ENCODE measurements around the gene STRIP1. TPM values are rescaled to one million over a fixed set of nuclear protein-coding genes. Genes with fewer than 3 reads are reported as not detected.

STRIP1 gene
- polyA plus RNA-seq, 1 of the 3 experiments (the other 2 are of a cell fraction), result 34.6 TPM

GRCh38 chr1:110017792-110018191, 16.6 kb upstream of the STRIP1 start:
- H4K20me1 ChIP-seq (ENCODE audit: insufficient read depth), result no peaks in the 10 kb centered on the region
- H3K9me3 ChIP-seq, result no peaks in the 10 kb centered on the region
- H3K9me2 ChIP-seq, result no peaks in the 10 kb centered on the region
- H3K36me3 ChIP-seq (replicated peaks in 1 of 2; ENCODE audit: control insufficient read depth in 1 of 2, insufficient read depth in 2 of 2, low read length in 1 of 2), result peaks cover 87 to 95% of the 10 kb centered on the region in 2 experiments
- H3K4me2 ChIP-seq, result no peak overlapping the region
- H3K9ac ChIP-seq, result no peak overlapping the region
- 97% methylated on average over 3 of the region's 3 CpGs for WGBS (ENCODE audit: low lambda C conversion rate)
- H3K79me2 ChIP-seq (ENCODE audit: insufficient read depth), result no peaks in the 10 kb centered on the region
- POLR2A ChIA-PET, result no interaction called here
- peaks cover 5% of the 10 kb centered on the region for H3F3A ChIP-seq (replicated peaks; ENCODE audit: insufficient read depth)
- H3K27me3 ChIP-seq (ENCODE audit: insufficient read depth), result no peaks in the 10 kb centered on the region
- DNase-seq, result no peak
- H3K4me1 ChIP-seq (ENCODE audit: control insufficient read depth in 1 of 2, insufficient read depth in 2 of 2, low read depth in 1 of 2, low read length in 1 of 2), result peaks cover under 1 to 6% of the 10 kb centered on the region in 2 experiments; a peak in 1 of 4 replicates
- CTCF ChIA-PET, result interaction anchor here (0.8 to 2.1 kb wide), 4 partner anchors 12 to 443 kb away, joined by 3 to 11 read pairs (median 7); partner anchors contain the start of gene AHCYL1
- no peak overlapping the region for H3K27ac ChIP-seq (ENCODE audit: low read depth in 2 of 2, low read length in 1 of 2)
- H2AFZ ChIP-seq (ENCODE audit: low read depth), result no peak overlapping the region
- TF ChIP-seq USF1 (IDR thresholded peaks at IDR 0.05; ENCODE audit: borderline replicate concordance, low read depth) (no peak), CHD2 (IDR thresholded peaks at IDR 0.05; ENCODE audit: low read length, partially characterized antibody) (no peak), RAD21 (IDR thresholded peaks at IDR 0.05; ENCODE audit: low read length) (no peak), GATA2 (CRISPR knock-in tag; IDR thresholded peaks at IDR 0.05) (no peak), MXI1 (IDR thresholded peaks at IDR 0.05; ENCODE audit: low read depth, low read length) (no peak), IRF3 (IDR thresholded peaks at IDR 0.05; ENCODE audit: low read depth, low read length) (no peak), FOSL2 (IDR thresholded peaks at IDR 0.05; ENCODE audit: borderline replicate concordance, low read depth) (no peak), NRF1 (IDR thresholded peaks at IDR 0.05; ENCODE audit: low read depth, low read length) (no peak), TCF12 (IDR thresholded peaks at IDR 0.05) (no peak), YY1 (IDR thresholded peaks at IDR 0.05; ENCODE audit: low read depth) (no peak), USF2 (IDR thresholded peaks at IDR 0.05; ENCODE audit: borderline replicate concordance, low read depth, low read length) (no peak), TEAD4 (IDR thresholded peaks at IDR 0.05; ENCODE audit: borderline replicate concordance, insufficient read depth) (no peak)
- H3K4me3 ChIP-seq (ENCODE audit: low read depth in 2 of 2, low read length in 1 of 2), result no peak overlapping the region

- DNase-seq, result no peak
- H3F3A ChIP-seq (replicated peaks; ENCODE audit: insufficient read depth), result peaks cover 6% of the 10 kb centered on the region
- no peaks in the 10 kb centered on the region for H3K9me3 ChIP-seq
- POLR2A ChIA-PET, result no interaction called here
- no peaks in the 10 kb centered on the region for H4K20me1 ChIP-seq (ENCODE audit: insufficient read depth)
- CTCF ChIA-PET, result interaction anchor here (0.8 to 2.8 kb wide), 3 partner anchors 11 to 241 kb away, joined by 3 to 21 read pairs (median 11); partner anchors contain the start of gene AHCYL1
- WGBS (ENCODE audit: low lambda C conversion rate), result 98% methylated on average over 9 of the region's 9 CpGs
- H3K9me2 ChIP-seq, result no peaks in the 10 kb centered on the region
- TF ChIP-seq JUND (IDR thresholded peaks at IDR 0.05) (no peak), MXI1 (IDR thresholded peaks at IDR 0.05; ENCODE audit: low read depth, low read length) (no peak), USF2 (IDR thresholded peaks at IDR 0.05; ENCODE audit: borderline replicate concordance, low read depth, low read length) (no peak), ELF1 (IDR thresholded peaks at IDR 0.05) (no peak), MEF2A (IDR thresholded peaks at IDR 0.05; ENCODE audit: borderline replicate concordance, low read depth) (no peak), FOXM1 (IDR thresholded peaks at IDR 0.05; ENCODE audit: low read depth) (no peak), GATA2 (CRISPR knock-in tag; IDR thresholded peaks at IDR 0.05) (no peak), NRF1 (IDR thresholded peaks at IDR 0.05; ENCODE audit: low read depth, low read length) (no peak)
- H2AFZ ChIP-seq (ENCODE audit: low read depth), result no peak overlapping the region
- H3K36me3 ChIP-seq (replicated peaks in 1 of 2; ENCODE audit: control insufficient read depth in 1 of 2, insufficient read depth in 2 of 2, low read length in 1 of 2), result peaks cover 86 to 95% of the 10 kb centered on the region in 2 experiments
- no peak overlapping the region for H3K4me2 ChIP-seq
- H3K4me3 ChIP-seq (ENCODE audit: low read depth in 2 of 2, low read length in 1 of 2), result no peak overlapping the region
- H3K27me3 ChIP-seq (ENCODE audit: insufficient read depth), result no peaks in the 10 kb centered on the region
- no peak overlapping the region; a peak in 1 of 4 replicates for H3K27ac ChIP-seq (ENCODE audit: low read depth in 2 of 2, low read length in 1 of 2)
- no peaks in the 10 kb centered on the region for H3K79me2 ChIP-seq (ENCODE audit: insufficient read depth)
- H3K9ac ChIP-seq, result no peak overlapping the region
- H3K4me1 ChIP-seq (ENCODE audit: control insufficient read depth in 1 of 2, insufficient read depth in 2 of 2, low read depth in 1 of 2, low read length in 1 of 2), result peaks cover 0 to 6% of the 10 kb centered on the region in 2 experiments; a peak in 1 of 4 replicates
Measured at GRCh38 chr1:110018396-110018795, 16.0 kb upstream of the STRIP1 start.
